DOHH2 (cell line): ENCODE data around the gene TERT.

Source experiments
- H3F3A ChIP-seq: fragments of 200-600 bp; sonication (generic), shearing (Covaris generic); 2 replicates; pipeline ENCODE4 v1.6.0; 2016; ENCODE audit warnings: antibody characterized with exemption, mild to moderate bottlenecking; ENCODE audit not compliant: control insufficient read depth, insufficient read depth
- H3K27ac ChIP-seq: fragments of 200-600 bp; sonication (generic); 2 replicates; pipeline ENCODE4 v1.5.1; 2014; ENCODE audit warnings: low read depth, mild to moderate bottlenecking, low read length, moderate library complexity
- H3K27me3 ChIP-seq: fragments of 200-600 bp; sonication (generic); 2 replicates; pipeline ENCODE4 v1.6.1; 2014; ENCODE audit warnings: mild to moderate bottlenecking, low read length, mixed read lengths; ENCODE audit not compliant: control insufficient read depth
- H3K36me3 ChIP-seq: fragments of 200-600 bp; sonication (generic); 2 replicates; pipeline ENCODE4 v1.6.1; 2014; ENCODE audit warnings: mild to moderate bottlenecking, low read length, moderate library complexity, mixed read lengths; ENCODE audit not compliant: control insufficient read depth
- H3K4me1 ChIP-seq: fragments of 200-600 bp; sonication (generic); 2 replicates; pipeline ENCODE4 v1.6.1; 2014; ENCODE audit warnings: mild to moderate bottlenecking, low read length, mixed read lengths; ENCODE audit not compliant: control insufficient read depth
- H3K4me2 ChIP-seq: fragments of 200-600 bp; sonication (generic); 2 replicates; pipeline ENCODE4 v1.6.0; 2014; ENCODE audit warnings: mild to moderate bottlenecking, low read length, moderate library complexity
- H3K4me3 ChIP-seq: fragments of 200-600 bp; sonication (generic); 2 replicates; pipeline ENCODE4 v1.5.1; 2014; ENCODE audit warnings: mild to moderate bottlenecking, low read length, mixed read lengths
- H3K79me2 ChIP-seq: fragments of 200-600 bp; sonication (generic); 2 replicates; pipeline ENCODE4 v1.6.1; 2014; ENCODE audit warnings: mild to moderate bottlenecking, low read length, mixed read lengths; ENCODE audit not compliant: control insufficient read depth
- H3K9me2 ChIP-seq: fragments of 200-600 bp; sonication (generic); replicated peaks from 2 replicates; pipeline ENCODE4 v1.6.1; 2014; ENCODE audit warnings: mild to moderate bottlenecking, low read length, mixed read lengths; ENCODE audit not compliant: control insufficient read depth
- H3K9me3 ChIP-seq: fragments of 200-600 bp; sonication (generic); 2 replicates; pipeline ENCODE4 v1.6.1; 2014; ENCODE audit warnings: antibody characterized with exemption, low read length, mixed read lengths; ENCODE audit not compliant: control insufficient read depth, insufficient read depth
- H4K20me1 ChIP-seq: fragments of 200-600 bp; sonication (generic); 2 replicates; pipeline ENCODE4 v1.6.0; 2014; ENCODE audit warnings: low read depth, mild to moderate bottlenecking, antibody characterized with exemption, low read length, moderate library complexity; ENCODE audit not compliant: control insufficient read depth, insufficient read depth
- EZH2phosphoT487 ChIP-seq: fragments of 200-600 bp; sonication (generic); IDR thresholded peaks from 2 replicates; pipeline ENCODE4 v1.6.1; 2017; ENCODE audit warnings: borderline replicate concordance, mild to moderate bottlenecking, antibody characterized with exemption, low read length, moderate library complexity, mixed read lengths
- TF ChIP-seq, protein P1 (sequence below): fragments of 200-600 bp; sonication (generic); IDR thresholded peaks from one replicate; pipeline ENCODE4 v1.5.1; 2014; ENCODE audit warnings: antibody characterized with exemption, mild to moderate bottlenecking, low read depth, low read length; ENCODE audit not compliant: poor library complexity, severe bottlenecking

TERT gene

GRCh38 chr5:1225081-1225480, 69.8 kb downstream of the TERT start, which contains the start of gene SLC6A18:
SLC6A18 (plus strand) TSS chr5:1225381; CDS start chr5:1225478, 97 bp downstream.
- Histone ChIP-seq H3K4me3 (no peak within 1 kb of the TSS), H4K20me1 (no peaks in the 10 kb centered on the region), H3K4me1 (no peaks in the 10 kb centered on the region), H3K9me2 (no peaks in the 10 kb centered on the region), H3F3A (no peaks in the 10 kb centered on the region), H3K27ac (no peak within 1 kb of the TSS), H3K79me2 (no peaks in the 10 kb centered on the region), H3K9me3 (peaks cover 5% of the 10 kb centered on the region; the same call in 1 of the 2 replicates), H3K36me3 (no peaks in the 10 kb centered on the region), H3K27me3 (no peaks in the 10 kb centered on the region), H3K4me2 (no peak within 1 kb of the TSS)
- TF ChIP-seq EZH2phosphoT487, result no peak
- TF ChIP-seq, protein P1, sequence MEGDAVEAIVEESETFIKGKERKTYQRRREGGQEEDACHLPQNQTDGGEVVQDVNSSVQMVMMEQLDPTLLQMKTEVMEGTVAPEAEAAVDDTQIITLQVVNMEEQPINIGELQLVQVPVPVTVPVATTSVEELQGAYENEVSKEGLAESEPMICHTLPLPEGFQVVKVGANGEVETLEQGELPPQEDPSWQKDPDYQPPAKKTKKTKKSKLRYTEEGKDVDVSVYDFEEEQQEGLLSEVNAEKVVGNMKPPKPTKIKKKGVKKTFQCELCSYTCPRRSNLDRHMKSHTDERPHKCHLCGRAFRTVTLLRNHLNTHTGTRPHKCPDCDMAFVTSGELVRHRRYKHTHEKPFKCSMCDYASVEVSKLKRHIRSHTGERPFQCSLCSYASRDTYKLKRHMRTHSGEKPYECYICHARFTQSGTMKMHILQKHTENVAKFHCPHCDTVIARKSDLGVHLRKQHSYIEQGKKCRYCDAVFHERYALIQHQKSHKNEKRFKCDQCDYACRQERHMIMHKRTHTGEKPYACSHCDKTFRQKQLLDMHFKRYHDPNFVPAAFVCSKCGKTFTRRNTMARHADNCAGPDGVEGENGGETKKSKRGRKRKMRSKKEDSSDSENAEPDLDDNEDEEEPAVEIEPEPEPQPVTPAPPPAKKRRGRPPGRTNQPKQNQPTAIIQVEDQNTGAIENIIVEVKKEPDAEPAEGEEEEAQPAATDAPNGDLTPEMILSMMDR, result no peak

- TF ChIP-seq, protein P1, result no peak
- TF ChIP-seq EZH2phosphoT487, result no peak
- H3K4me2 ChIP-seq, result no peak overlapping the region
- H3K27me3 ChIP-seq, result no peaks in the 10 kb centered on the region
These were observed 70.2 kb downstream of the TERT start for GRCh38 chr5:1224631-1225030.

DNA sequence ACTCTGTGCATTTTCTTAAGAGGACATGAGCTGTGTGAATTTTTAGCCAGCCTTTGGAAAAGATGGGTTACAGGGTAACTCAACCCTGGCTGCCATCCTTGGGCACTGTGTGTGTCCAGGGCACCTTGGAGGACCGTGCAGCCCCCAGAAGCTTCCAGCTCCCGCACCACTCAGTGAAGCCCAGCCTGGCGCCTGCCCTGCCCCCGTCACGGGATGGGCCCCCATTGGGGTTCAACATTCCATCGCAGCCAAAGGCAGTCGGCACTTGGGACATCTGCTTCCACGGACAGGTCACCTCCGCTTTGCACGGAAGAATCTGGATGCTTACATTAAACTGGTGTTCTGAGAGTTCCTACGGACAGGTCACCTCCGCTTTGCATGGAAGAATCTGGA, 71.6 kb downstream of the TERT start:
- Histone ChIP-seq H3F3A (no peaks in the 10 kb centered on the region), H3K79me2 (no peaks in the 10 kb centered on the region), H3K36me3 (no peaks in the 10 kb centered on the region), H3K4me1 (no peaks in the 10 kb centered on the region), H3K27me3 (no peaks in the 10 kb centered on the region), H3K27ac (no peak overlapping the region), H3K4me2 (no peak overlapping the region), H3K9me2 (no peaks in the 10 kb centered on the region), H3K9me3 (peaks cover 5% of the 10 kb centered on the region; the same call in 1 of the 2 replicates), H3K4me3 (no peak overlapping the region), H4K20me1 (no peaks in the 10 kb centered on the region)
- no peak for TF ChIP-seq EZH2phosphoT487
- TF ChIP-seq, protein P1, result no peak

More at GRCh38 chr5:1224631-1225030, 70.2 kb downstream of the TERT start:
- H3K4me1 ChIP-seq, result no peaks in the 10 kb centered on the region
- no peak overlapping the region for H3K4me3 ChIP-seq
- H4K20me1 ChIP-seq, result no peaks in the 10 kb centered on the region
- H3K9me3 ChIP-seq, result peaks cover 5% of the 10 kb centered on the region; the same call in 1 of the 2 replicates
- H3K27ac ChIP-seq, result no peak overlapping the region
- H3K36me3 ChIP-seq, result no peaks in the 10 kb centered on the region
- no peaks in the 10 kb centered on the region for H3K79me2 ChIP-seq
- no peaks in the 10 kb centered on the region for H3K9me2 ChIP-seq
- no peaks in the 10 kb centered on the region for H3F3A ChIP-seq
